Duodenal mucosa (tissue), 2 donors: ENCODE results near the gene CYB5RL.
"Not testable (repeated sequence)": the region's sequence is repeated elsewhere in the genome, so short reads cannot be mapped to it uniquely, and the experiment has no call there.

ENCODE experiments used
- H3K27ac ChIP-seq: one replicate; pipeline ENCODE4 v1.7.0; 2013; ENCODE audit warnings: low read depth, low read length
- H3K27me3 ChIP-seq, 2 donors: one replicate each; pipeline ENCODE4 v1.7.0; 2013; ENCODE audit warnings: low read length in 2 of 2, control low read depth in 1 of 2; ENCODE audit not compliant: insufficient read depth in 2 of 2, control insufficient read depth in 1 of 2
- H3K36me3 ChIP-seq, 2 donors: one replicate each; pipeline ENCODE4 v1.7.0; 2013; ENCODE audit warnings: low read length in 2 of 2, control low read depth in 1 of 2; ENCODE audit not compliant: insufficient read depth in 2 of 2, control insufficient read depth in 1 of 2
- H3K4me1 ChIP-seq, 2 donors: one replicate each; pipeline ENCODE4 v1.7.0; 2013; ENCODE audit warnings: low read length in 2 of 2, control low read depth in 1 of 2; ENCODE audit not compliant: insufficient read depth in 2 of 2, control insufficient read depth in 1 of 2
- H3K4me3 ChIP-seq, 2 donors: one replicate each; pipeline ENCODE4 v1.7.0; 2013; ENCODE audit warnings: low read length in 2 of 2, low read depth in 1 of 2
- H3K9ac ChIP-seq, 2 donors: one replicate each; pipeline ENCODE4 v1.7.0; 2013; ENCODE audit warnings: low read length in 2 of 2, low read depth in 1 of 2
- H3K9me3 ChIP-seq, 2 donors: one replicate each; pipeline ENCODE4 v1.7.0; 2013; ENCODE audit warnings: low read length in 2 of 2, control low read depth in 1 of 2; ENCODE audit not compliant: control insufficient read depth in 1 of 2

Gene CYB5RL

DNA sequence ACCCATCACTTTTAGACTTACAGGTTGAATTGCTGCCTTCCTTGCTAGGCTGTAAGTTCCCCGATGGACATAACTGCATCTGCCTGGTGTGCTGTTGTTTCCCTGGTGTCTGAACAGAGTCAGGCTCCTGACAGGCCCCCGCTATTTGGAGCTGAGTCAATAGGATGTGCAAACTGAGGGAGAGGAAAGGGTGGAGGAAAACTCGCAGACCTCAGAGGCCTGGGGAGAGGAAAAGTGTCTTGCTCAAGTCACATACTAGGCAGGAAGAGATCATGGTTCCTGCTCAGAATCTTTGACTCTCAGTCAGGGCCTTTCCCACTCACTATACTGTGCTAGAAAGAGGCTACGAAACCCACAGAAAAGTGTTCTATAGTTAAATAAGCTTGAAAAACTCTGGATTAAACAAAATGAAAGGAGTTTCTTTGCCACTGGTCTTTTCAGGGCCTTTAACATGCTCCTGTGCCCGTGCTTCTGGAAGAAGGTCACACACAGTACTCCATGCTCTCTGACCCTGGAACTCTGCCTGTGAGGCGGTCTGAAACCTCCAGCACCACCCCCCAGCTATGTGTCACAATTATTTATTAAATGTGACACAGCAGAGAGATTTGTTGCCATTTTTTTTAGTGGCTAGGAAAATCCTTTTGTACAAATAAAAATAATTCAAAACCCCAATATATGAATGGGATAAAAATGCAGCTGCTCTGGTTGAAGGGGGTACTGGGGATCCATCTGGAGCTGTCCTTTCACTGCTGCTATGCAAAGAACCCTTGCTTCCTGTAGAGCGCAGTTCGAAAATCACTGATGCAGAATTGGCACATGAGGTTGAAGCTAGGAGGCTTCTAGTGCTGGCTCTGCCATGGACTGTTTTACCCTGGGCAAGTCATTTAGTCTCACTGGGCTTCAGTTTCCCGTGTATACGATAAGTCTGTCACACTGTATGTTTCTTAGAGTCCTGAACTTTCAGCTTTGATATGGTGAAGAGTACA, 26.9 kb downstream of the CYB5RL start:
- Histone ChIP-seq H3K36me3 (peaks cover 0 to 4% of the 10 kb centered on the region in 2 donors), H3K4me3 (no peak overlapping the region), H3K4me1 (no peaks in the 10 kb centered on the region), H3K27me3 (no peaks in the 10 kb centered on the region), H3K9ac (no peak overlapping the region), H3K27ac (no peak overlapping the region), H3K9me3 (no peaks in the 10 kb centered on the region)

DNA sequence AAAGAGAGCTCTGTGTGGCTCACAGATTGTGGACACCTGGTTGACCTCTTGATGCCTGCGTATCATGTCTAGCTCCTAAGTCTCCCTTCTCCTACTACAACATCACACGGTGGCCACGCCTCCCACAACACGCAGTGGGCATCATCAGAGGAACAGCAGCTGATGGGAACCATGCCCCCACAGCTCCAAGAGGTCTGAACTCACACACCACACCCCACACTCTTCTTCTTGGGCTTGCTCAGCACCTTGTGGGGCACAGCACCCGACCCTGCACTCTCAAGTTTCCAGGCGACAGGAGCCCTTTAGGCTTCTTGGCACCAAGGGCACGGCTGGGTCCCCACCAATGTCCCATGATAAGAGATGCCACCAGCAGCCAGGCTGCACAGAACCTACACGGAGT, 28.2 kb downstream of the CYB5RL start:
- Histone ChIP-seq H3K27me3 (no peaks in the 10 kb centered on the region), H3K27ac (no peak overlapping the region), H3K9ac (no peak overlapping the region), H3K9me3 (no peaks in the 10 kb centered on the region), H3K4me1 (no peaks in the 10 kb centered on the region), H3K4me3 (no peak overlapping the region), H3K36me3 (peaks cover 0 to 4% of the 10 kb centered on the region in 2 donors)

DNA sequence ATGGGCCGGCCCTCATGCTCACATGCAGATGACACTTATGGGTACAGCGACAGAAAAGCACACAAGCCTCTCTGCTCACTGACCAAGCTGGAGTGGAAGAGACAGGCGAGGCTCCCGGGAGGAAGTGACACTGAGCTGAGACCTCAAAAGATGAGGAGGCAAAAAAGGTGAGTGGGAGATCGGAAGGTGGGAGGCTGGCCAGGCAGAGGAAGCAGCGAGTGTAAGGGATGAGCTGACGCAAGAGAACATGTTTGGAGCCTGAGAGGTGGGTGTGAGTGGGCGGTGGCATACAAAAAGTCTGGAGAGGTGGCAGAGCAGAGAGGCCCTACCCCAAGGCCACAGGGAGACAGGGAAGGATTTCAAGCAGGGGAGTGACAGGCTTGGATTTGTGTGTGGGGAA, 28.8 kb downstream of the CYB5RL start:
- Histone ChIP-seq H3K36me3 (peaks cover 0 to 4% of the 10 kb centered on the region in 2 donors), H3K27me3 (no peaks in the 10 kb centered on the region), H3K9me3 (no peaks in the 10 kb centered on the region), H3K4me1 (no peaks in the 10 kb centered on the region), H3K9ac (no peak overlapping the region), H3K27ac (no peak overlapping the region), H3K4me3 (no peak overlapping the region)

DNA sequence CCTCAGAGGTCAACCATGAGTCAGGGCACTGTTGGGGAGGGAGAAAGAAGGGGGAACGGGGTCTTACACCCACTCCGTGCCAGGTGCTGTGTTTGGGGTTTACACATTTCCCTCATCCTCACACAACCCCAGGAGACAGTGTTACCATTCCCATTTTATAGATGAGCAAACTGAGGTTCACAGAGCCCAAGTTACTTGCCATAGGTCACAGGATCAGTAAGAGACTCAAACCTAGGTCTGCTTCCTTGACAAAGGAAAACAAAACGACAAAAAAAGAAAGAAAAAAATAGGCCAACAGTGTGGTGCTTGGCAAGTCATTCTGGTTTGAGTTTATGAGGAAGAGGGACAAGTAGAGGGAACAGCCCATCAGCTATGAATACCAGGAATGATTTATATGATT, 30.8 kb downstream of the CYB5RL start:
- Histone ChIP-seq H3K36me3 (peaks cover 0 to 4% of the 10 kb centered on the region in 2 donors), H3K27ac (no peak overlapping the region), H3K9ac (no peak overlapping the region), H3K9me3 (no peaks in the 10 kb centered on the region), H3K4me3 (no peak overlapping the region), H3K27me3 (no peaks in the 10 kb centered on the region), H3K4me1 (peaks cover 0 to 5% of the 10 kb centered on the region in 2 donors)

DNA sequence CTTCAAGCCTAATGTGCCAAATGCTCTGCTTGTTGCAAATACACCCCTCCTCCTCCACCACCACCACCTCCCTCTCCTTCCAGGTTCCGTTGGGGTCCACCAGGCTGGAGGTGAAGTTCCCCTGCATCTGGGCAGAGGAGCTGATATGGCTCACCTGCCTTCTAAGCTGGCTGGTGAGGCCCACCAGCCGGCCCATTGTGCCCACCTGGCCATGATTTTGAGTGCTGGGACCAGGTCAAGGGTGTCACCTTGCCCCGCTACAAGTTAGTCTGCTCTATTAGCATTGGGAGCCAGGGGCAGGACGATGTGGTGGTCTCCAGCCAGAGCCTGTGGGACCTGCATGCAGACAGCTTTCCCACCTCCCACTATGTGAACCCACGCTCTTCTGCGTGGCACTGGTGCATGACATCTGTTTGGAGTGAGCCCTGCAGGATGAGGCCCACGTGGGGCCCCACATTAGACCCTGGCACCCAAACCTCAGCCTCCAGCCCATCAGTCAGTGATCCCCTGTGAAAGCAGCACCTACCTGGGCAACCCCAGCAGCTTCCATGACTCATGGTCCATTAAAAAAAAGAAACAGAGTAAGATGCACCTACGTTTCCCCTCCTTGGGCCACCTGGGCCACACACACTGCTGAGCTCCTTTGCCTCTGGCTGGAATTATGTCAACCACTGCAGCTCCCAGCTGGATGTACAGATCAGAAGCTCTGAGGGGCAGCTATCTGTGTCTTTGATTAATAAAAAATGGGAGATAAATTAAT, 31.4 kb downstream of the CYB5RL start:
- Histone ChIP-seq H3K4me3 (no peak overlapping the region), H3K36me3 (no peaks in the 10 kb centered on the region), H3K9ac (no peak overlapping the region), H3K27ac (no peak overlapping the region), H3K4me1 (peaks cover 6 to 11% of the 10 kb centered on the region in 2 donors), H3K9me3 (no peaks in the 10 kb centered on the region), H3K27me3 (no peaks in the 10 kb centered on the region)

DNA sequence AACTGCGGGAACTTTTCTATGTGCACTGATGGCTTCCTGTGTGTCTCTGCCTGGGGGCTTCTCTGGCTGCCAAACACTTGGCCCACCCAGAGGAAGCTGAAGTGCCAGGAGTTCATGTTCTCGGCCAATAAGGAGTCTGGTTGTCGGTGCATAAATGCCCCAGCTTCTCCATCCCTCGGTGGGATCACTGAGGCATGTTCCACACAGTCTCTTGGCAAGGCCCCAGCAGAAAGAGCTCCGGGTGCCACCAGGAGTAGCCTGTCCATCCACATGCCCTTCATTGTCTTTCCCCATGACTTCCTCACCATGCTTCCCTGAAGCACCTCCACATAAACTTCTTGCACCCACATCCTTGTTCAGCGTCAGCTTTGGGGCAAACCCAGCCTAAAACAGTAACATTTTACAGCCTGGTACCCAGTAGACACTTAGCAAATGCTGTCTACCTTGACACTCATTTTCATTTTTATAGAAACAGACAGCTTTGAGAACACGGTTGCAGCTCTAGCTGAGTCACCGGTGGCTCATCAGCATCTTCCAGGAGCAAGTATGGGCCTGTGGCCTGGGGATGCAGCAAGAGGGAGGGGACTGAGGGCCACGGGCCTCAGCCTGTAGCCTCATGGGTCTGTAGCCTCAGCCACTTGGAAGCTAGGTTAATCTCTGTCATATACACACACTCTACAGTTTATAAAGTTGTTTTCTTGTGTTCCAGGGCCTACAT, 32.2 kb downstream of the CYB5RL start:
- Histone ChIP-seq H3K9me3 (no peaks in the 10 kb centered on the region), H3K27ac (no peak overlapping the region), H3K27me3 (no peaks in the 10 kb centered on the region), H3K36me3 (no peaks in the 10 kb centered on the region), H3K4me1 (peaks cover 13 to 15% of the 10 kb centered on the region in 2 donors), H3K9ac (no peak overlapping the region), H3K4me3 (no peak overlapping the region)

DNA sequence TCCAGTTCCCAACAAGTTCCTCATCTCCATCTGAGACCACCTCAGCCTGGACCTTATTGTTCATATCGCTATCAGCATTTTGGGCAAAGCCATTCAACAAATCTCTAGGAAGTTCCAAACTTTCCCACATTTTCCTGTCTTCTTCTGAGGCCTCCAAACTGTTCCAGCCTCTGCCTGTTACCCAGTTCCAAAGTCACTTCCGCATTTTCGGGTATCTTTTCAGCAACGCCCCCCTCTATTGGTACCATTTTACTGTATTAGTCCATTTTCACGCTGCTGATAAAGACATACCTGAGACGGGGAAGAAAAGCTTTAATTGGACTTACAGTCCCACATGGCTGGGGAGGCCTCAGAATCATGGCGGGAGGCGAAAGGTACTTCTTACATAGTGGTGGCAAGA, 33.5 kb downstream of the CYB5RL start:
- peaks cover 18 to 20% of the 10 kb centered on the region in 2 donors for H3K4me1 ChIP-seq
- H3K27me3 ChIP-seq, H3K9me3 ChIP-seq, H3K9ac ChIP-seq, H3K27ac ChIP-seq, H3K4me3 ChIP-seq, H3K36me3 ChIP-seq: not testable (repeated sequence)

DNA sequence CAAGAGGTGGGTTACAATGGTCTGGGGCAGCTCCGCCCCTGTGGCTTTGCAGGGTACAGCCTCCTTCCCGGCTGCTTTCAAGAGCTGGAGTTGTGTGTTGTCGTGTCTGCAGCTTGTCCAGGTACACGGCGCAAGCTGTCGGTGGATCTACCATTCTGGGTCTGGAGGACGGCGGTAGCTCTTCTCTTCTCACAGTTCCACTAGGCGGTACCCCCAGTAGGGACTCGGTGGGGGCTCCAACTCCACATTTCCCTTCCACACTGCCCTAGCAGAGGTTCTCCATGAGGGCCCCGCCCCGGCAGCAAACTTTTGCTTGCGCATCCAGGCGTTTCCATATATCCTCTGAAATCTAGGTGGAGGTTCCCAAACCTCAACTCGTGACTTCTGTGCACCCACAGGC, 34.7 kb downstream of the CYB5RL start:
- H3K27me3 ChIP-seq = no peaks in the 10 kb centered on the region
- H3K36me3 ChIP-seq = no peaks in the 10 kb centered on the region
- H3K9me3 ChIP-seq = no peaks in the 10 kb centered on the region
- no peak overlapping the region for H3K27ac ChIP-seq
- H3K4me1 ChIP-seq = peaks cover 19 to 22% of the 10 kb centered on the region in 2 donors
- H3K9ac ChIP-seq = no peak overlapping the region
- H3K4me3 ChIP-seq = no peak overlapping the region

DNA sequence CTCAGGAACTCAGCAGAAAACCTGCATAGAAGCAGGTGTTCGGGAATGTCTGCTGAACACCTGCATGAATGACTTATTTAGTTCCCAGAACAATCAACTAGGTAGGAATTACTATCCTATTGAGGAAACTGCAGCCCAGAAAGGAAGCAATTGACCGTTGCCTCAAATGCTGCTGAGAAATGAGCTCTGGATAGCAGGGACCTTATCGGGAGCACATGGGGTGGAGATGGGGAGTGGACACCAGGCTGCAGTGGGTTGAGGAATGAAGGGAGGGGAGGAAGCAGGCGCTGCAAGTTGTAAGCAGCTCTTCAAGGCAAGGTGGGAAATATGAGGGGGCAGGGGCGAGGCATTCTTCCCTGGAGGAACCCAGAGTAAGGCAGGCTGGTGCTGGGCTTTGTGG, 36.3 kb downstream of the CYB5RL start:
- Histone ChIP-seq H3K9ac (no peak overlapping the region), H3K9me3 (no peaks in the 10 kb centered on the region), H3K4me1 (peaks cover 19 to 22% of the 10 kb centered on the region in 2 donors), H3K4me3 (no peak overlapping the region), H3K27ac (no peak overlapping the region), H3K27me3 (no peaks in the 10 kb centered on the region), H3K36me3 (no peaks in the 10 kb centered on the region)

DNA sequence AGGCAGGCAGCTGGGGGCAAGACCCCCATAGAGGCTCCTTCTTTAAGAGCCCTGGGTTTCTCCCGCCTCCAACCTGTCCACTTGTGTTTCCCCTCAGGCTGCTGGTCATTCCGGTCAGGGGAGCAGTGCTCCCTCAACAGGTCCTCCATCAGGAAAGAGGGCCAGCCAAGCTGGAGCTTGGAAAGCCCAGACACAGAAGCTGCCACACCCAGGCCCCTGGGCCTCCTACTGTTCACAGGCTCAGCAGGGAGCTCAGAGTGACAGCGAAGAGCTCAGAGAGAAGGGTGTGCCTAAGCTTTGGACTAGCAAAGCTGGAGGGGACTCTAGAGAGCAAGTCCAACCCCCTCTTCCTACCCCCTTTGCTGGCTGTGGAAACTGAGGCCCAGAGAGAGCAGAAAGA, 36.8 kb downstream of the CYB5RL start:
- Histone ChIP-seq H3K9me3 (no peaks in the 10 kb centered on the region), H3K9ac (no peak overlapping the region), H3K4me1 (peaks cover 19 to 26% of the 10 kb centered on the region in 2 donors), H3K4me3 (no peak overlapping the region), H3K27ac (no peak overlapping the region), H3K36me3 (no peaks in the 10 kb centered on the region), H3K27me3 (no peaks in the 10 kb centered on the region)
